Stomach (tissue), 9 donors: ENCODE data around the gene GATB. TPM values are rescaled to one million over a fixed set of nuclear protein-coding genes. Genes with fewer than 3 reads are reported as not detected.

Experiments used
- DNase-seq, 2 donors: peaks; one replicate each; pipeline versions ENCODE4 v3.0.0 to v3.0.0-alpha.2; 2013 to 2019
- H3K27ac ChIP-seq, 5 donors: fragments of 200-600 bp in 4 of 5; sonication (generic) in 4 of 5; one replicate each; pipeline ENCODE4 v1.5.1; 2013 to 2019; ENCODE audit warnings: mild to moderate bottlenecking in 1 of 5, moderate library complexity in 1 of 5
- H3K27me3 ChIP-seq, 3 donors: fragments of 200-600 bp; sonication (generic); one replicate each; pipeline ENCODE4 v1.5.1; 2017 to 2019; ENCODE audit warnings: mixed run types in 1 of 3
- H3K36me3 ChIP-seq, 4 donors: fragments of 200-600 bp; sonication (generic); 1 replicate in 3 of 4; 2 replicates in 1 of 4; pipeline ENCODE4 v1.5.1; 2016 to 2019
- H3K4me1 ChIP-seq, 4 donors: fragments of 200-600 bp; sonication (generic); one replicate each; pipeline ENCODE4 v1.5.1; 2016 to 2019
- H3K4me3 ChIP-seq, 4 donors: fragments of 200-600 bp; sonication (generic) in 3 of 4; one replicate each; pipeline ENCODE4 v1.5.1; 2016 to 2019; ENCODE audit warnings: mild to moderate bottlenecking in 1 of 4
- H3K9me3 ChIP-seq, 4 donors: fragments of 200-600 bp; sonication (generic); one replicate each; pipeline ENCODE4 v1.5.1; 2016 to 2019
- EP300 ChIP-seq: sonication (generic); formaldehyde crosslinking; IDR thresholded peaks from one replicate; pipeline ENCODE4 v1.6.1; 2017; ENCODE audit warnings: antibody characterized with exemption
- POLR2A ChIP-seq, 4 donors: fragments of 450-650 bp; IDR thresholded peaks; one replicate each; pipeline ENCODE4 v1.6.1; 2016; ENCODE audit warnings: antibody characterized with exemption in 4 of 4, control low read depth in 2 of 4, mild to moderate bottlenecking in 1 of 4, moderate library complexity in 1 of 4
- POLR2AphosphoS5 ChIP-seq, 3 donors: sonication (generic); formaldehyde crosslinking; IDR thresholded peaks; one replicate each; pipeline ENCODE4 v1.6.1; 2016; ENCODE audit warnings: antibody characterized with exemption in 3 of 3
- WGBS, 5 donors: extraction: QIAGEN DNeasy Blood & Tissue Kit in 3 of 5; methylation state at CpG; one replicate each; pipeline versions ENCODE4 v1.1.5 to v1.1.7; 2013 to 2018; 5-methylcytosine and 5-hydroxymethylcytosine counted together
- intact Hi-C: fragments of 100-400 bp; cut with DNase I; formaldehyde crosslinking; loops from one replicate; pipeline ENCODE4 v1.15.1; 2023; ENCODE audit warnings: low total_unique reads
- polyA plus RNA-seq, 3 donors: library from polyadenylated mRNA; stranded (reverse); fragments of 200-250 nt; gene quantifications; one replicate each; pipeline ENCODE4 v1.2.3, GENCODE V29; 2013
- total RNA-seq, 5 donors: library from RNA; depleted of rRNA; stranded (reverse); fragments of >200 nt; gene quantifications; one replicate each; pipeline versions ENCODE4 v1.1.0 to v1.2.3, GENCODE V29; 2014 to 2016
- TF ChIP-seq, protein P1 (sequence below), 7 experiments: fragments of 450-650 bp in 4 of 7; fragments of 200-600 bp in 3 of 7; sonication (generic) in 3 of 7; IDR thresholded peaks; one replicate each; pipeline ENCODE4 v1.5.1; 2016 to 2019; ENCODE audit warnings: antibody characterized with exemption in 7 of 7, control low read depth in 2 of 7, mild to moderate bottlenecking in 1 of 7
- donor health status: healthy with polysubstance abuse.
- donor health status: Bipolar disorder and iron deficiency.
- donor health status: healthy.

GATB gene
- total and polyA plus RNA-seq, 8 donors, result 1.8 to 32.2 (median 19.9) TPM

DNA sequence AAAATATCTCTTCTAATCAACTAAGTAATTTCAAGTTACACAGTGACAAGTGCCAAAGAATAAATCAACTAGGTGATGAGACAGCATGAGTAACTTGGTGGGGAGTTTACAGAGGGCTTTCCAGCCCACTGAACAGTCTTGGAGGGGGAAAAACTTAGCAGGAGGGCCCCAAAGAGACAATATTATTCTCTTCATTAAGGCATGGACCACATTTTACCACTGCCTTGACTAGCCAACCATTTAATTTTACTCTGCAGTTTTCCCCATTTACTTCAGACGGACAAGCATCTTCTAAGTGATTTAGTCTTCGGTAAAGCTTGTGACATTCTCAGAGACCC is 25.3 kb upstream of the GATB start:
- H3K27ac ChIP-seq, result no peak overlapping the region
- no peak overlapping the region for H3K4me3 ChIP-seq
- DNase-seq, result no peak
- no peaks in the 10 kb centered on the region for H3K36me3 ChIP-seq
- WGBS, 5 donors, result 93 to 100% (median 98%) methylated on average over 2 of the region's 2 CpGs
- H3K9me3 ChIP-seq, result no peaks in the 10 kb centered on the region
- H3K4me1 ChIP-seq, result peaks cover 0 to 11% (median 0%) of the 10 kb centered on the region in 4 donors
- TF ChIP-seq POLR2A (IDR thresholded peaks at IDR 0.05), result no peak
- TF ChIP-seq, protein P1, sequence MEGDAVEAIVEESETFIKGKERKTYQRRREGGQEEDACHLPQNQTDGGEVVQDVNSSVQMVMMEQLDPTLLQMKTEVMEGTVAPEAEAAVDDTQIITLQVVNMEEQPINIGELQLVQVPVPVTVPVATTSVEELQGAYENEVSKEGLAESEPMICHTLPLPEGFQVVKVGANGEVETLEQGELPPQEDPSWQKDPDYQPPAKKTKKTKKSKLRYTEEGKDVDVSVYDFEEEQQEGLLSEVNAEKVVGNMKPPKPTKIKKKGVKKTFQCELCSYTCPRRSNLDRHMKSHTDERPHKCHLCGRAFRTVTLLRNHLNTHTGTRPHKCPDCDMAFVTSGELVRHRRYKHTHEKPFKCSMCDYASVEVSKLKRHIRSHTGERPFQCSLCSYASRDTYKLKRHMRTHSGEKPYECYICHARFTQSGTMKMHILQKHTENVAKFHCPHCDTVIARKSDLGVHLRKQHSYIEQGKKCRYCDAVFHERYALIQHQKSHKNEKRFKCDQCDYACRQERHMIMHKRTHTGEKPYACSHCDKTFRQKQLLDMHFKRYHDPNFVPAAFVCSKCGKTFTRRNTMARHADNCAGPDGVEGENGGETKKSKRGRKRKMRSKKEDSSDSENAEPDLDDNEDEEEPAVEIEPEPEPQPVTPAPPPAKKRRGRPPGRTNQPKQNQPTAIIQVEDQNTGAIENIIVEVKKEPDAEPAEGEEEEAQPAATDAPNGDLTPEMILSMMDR (IDR thresholded peaks at IDR 0.05), result no peak
- TF ChIP-seq POLR2AphosphoS5 (IDR thresholded peaks at IDR 0.05), result no peak
- no peak for TF ChIP-seq EP300
- intact Hi-C loops, result no loop called here
- H3K27me3 ChIP-seq, result no peaks in the 10 kb centered on the region

DNA sequence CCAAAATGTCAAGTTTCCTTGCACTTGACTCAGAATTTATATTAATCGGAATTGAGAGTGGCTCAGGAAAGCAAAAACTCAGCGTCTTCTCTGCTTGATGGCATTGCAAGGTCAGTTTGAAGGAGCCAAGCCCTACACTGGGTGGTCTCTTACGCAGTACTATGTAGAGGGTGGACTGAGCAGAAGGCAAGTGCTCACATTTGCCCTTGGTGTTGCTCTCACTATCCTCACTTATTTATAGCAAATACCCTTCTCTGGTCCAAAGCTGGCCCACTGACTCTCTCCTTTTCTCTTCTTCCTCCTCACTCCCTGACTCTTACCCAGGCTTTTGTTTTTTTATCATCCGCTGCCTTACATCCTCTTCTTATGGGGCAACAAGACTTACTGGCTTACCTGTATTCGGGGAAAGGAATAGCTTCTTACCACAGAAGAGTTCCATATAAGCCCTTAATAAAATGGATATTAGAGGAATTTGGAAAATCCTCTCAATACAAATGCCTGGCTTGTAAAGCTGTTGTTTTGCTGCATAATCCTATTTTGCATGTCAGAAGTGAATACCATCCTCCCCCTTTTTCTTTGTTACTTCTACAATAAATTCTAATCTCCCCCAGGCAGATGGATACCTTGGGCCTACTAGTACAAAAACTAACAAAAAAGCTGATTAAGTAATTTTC is 24.8 kb upstream of the GATB start:
- no peak overlapping the region for H3K27ac ChIP-seq
- no peak overlapping the region for H3K4me3 ChIP-seq
- intact Hi-C loops, result no loop called here
- TF ChIP-seq, protein P1 (IDR thresholded peaks at IDR 0.05), result no peak
- no peak for TF ChIP-seq POLR2A (IDR thresholded peaks at IDR 0.05)
- no peak for TF ChIP-seq POLR2AphosphoS5 (IDR thresholded peaks at IDR 0.05)
- no peak for TF ChIP-seq EP300
- 67 to 78% (median 73%) methylated on average over 5 of the region's 5 CpGs for WGBS, 5 donors
- H3K9me3 ChIP-seq, result no peaks in the 10 kb centered on the region
- H3K4me1 ChIP-seq, result peaks cover 0 to 11% (median 0%) of the 10 kb centered on the region in 4 donors
- no peaks in the 10 kb centered on the region for H3K36me3 ChIP-seq
- no peak for DNase-seq
- H3K27me3 ChIP-seq, result no peaks in the 10 kb centered on the region

DNA sequence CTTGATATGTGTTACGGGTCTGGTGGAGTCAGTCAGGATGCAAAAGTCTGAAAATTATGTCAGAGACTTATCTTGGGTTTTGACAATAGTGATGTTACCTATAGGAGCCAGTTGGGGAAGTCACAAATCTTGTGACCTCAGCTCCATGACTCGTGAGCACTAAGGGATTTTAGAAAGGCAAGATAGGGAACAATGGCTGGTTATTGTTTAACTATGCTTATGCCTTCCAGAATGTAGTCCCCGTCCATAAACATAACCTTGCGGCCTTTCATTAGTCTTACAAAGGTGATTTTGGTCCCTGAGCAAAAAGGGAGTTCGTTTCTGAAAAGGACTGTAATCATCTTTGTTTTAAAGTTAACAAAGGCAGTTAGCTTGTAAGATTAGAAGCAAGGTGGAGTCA is 23.9 kb upstream of the GATB start:
- Histone ChIP-seq H3K36me3 (no peaks in the 10 kb centered on the region), H3K27ac (no peak overlapping the region), H3K4me1 (peaks cover 0 to 11% (median 0%) of the 10 kb centered on the region in 4 donors), H3K4me3 (no peak overlapping the region), H3K27me3 (no peaks in the 10 kb centered on the region), H3K9me3 (no peaks in the 10 kb centered on the region)
- WGBS, 5 donors, result 24 to 51% (median 43%) methylated on average over 5 of the region's 5 CpGs
- peak in 1 of 2 donors; percentile 62 for DNase-seq
- no peak for TF ChIP-seq POLR2A (IDR thresholded peaks at IDR 0.05)
- intact Hi-C loops, result no loop called here

DNA sequence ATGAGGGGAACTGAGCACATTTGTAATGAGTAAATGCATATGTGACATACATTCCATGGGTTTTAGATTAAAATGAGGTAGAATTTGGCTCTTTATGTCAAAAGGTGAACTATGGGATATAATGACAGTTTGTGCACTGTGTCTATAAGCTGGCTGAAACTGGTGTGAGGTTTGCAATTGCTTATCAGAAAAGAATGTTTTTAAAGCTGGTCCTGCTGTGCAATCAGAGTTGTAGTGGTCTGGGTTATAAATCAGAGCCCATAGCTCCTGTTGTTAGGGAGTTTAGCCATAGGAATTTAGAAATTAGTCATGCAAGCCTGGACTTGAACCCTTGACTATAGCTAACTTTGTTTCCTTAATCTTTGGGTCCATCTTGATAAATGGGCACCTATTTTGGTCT is 23.1 kb upstream of the GATB start:
- no peak for DNase-seq
- Histone ChIP-seq H3K27me3 (no peaks in the 10 kb centered on the region), H3K9me3 (no peaks in the 10 kb centered on the region), H3K36me3 (no peaks in the 10 kb centered on the region), H3K4me1 (peaks cover 0 to 11% (median 0%) of the 10 kb centered on the region in 4 donors), H3K4me3 (no peak overlapping the region), H3K27ac (no peak overlapping the region)
- no peak for TF ChIP-seq EP300
- TF ChIP-seq POLR2AphosphoS5 (IDR thresholded peaks at IDR 0.05), result no peak
- TF ChIP-seq POLR2A (IDR thresholded peaks at IDR 0.05), result no peak
- TF ChIP-seq, protein P1 (IDR thresholded peaks at IDR 0.05), result no peak
- intact Hi-C loops, result no loop called here

DNA sequence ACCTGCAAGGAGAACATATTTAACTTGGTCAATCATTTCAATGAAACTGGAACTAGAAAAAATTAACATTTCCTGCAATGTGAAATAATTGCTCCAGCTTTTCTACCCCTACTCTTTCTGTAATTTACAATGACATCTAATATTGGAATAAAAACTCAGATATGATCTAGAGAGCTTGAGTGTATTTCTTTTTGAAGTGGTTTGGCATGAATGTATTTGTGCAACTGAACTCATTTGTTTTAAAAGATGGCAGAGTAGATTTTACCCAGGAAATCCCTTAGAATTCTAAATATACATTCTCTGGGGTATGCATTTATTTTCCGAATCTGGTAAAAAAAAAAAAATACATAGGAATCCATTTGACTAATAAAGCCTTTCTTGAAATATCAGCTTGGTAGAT is 21.5 kb upstream of the GATB start:
- 44 to 68% (median 66%) methylated on average over 1 of the region's 1 CpG for WGBS, 5 donors
- Histone ChIP-seq H3K36me3 (no peaks in the 10 kb centered on the region), H3K9me3 (no peaks in the 10 kb centered on the region), H3K27me3 (no peaks in the 10 kb centered on the region), H3K27ac (no peak overlapping the region), H3K4me3 (no peak overlapping the region), H3K4me1 (peaks cover 0 to 11% (median 0%) of the 10 kb centered on the region in 4 donors)
- no peak for TF ChIP-seq POLR2AphosphoS5 (IDR thresholded peaks at IDR 0.05)
- TF ChIP-seq, protein P1 (IDR thresholded peaks at IDR 0.05), result no peak
- intact Hi-C loops, result no loop called here
- DNase-seq, result no peak
